Activated T-cell treated with anti-CD3 and anti-CD28 coated beads for 48 hours (primary cell): ENCODE measurements around the gene CTXND2.
"Not testable (repeated sequence)": the region's sequence is repeated elsewhere in the genome, so short reads cannot be mapped to it uniquely, and the experiment has no call there.

Experiments used
- DNase-seq: peaks from one replicate; pipeline ENCODE4 v3.0.0-alpha.2; 2020; ENCODE audit warnings: low read depth

CTXND2 gene

DNA sequence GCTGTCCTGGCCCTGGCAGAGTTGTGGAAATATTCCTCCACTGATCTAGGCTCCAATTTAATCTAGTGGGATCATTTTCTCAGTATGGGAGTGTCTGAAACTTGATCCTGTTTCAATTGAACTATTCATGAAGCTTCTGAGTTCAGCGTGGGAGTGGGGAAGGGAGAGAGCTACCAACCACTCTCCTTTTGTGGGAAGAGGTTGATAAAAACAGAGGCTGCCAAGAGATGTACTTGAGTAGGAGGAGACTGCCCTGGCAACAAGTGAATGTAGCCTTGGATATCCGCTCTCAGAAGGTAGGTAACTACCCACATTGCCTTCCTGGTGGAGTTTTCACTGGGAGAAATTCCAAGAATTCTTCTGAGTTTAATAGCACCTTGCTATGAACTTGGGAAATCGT, at the start of gene CTXND2:
Gene CTXND2, plus strand, starts transcription at position 119 of the 400 bp plus-strand sequence. CDS start 25,179 bp downstream, outside the sequence.
- no peak for DNase-seq

DNA sequence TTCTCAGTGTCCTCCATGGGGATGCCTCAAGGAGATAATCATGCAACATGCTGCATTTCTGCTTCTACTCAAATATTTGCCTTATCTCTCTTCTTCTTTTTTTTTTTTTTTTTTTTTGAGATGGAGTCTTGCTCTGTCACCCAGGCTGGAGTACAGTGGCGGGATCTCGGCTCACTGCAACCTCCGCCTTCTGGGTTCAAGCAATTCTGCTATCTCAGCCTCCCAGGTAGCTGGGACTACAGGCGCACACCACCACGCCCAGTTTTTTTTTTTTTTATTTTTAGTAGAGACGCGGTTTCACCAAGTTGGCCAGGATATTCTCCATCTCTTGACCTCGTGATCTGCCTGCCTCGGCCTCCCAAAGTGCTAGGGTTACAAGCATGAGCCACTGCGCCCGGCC, 46.1 kb upstream of the CTXND2 start:
- DNase-seq = not testable (repeated sequence)

DNA sequence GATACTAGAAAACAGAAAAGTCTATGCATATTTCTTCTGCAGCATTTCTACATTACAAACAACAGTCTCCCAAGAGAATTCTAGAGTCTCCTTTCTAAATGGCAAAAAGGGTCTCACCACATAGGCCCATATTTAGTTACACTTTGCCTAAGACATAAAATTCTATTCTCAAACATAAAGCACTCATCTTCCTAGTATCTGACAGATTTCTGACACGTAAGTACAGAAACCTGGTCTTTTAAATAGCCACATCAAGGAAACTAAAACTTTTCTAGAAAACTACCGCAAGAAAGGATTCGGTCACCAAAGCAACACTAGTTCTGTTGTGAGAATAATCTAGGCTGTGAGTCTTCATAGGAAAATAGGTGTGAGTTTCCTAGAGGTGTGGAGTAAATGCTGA, 45.3 kb upstream of the CTXND2 start:
- no peak for DNase-seq

DNA sequence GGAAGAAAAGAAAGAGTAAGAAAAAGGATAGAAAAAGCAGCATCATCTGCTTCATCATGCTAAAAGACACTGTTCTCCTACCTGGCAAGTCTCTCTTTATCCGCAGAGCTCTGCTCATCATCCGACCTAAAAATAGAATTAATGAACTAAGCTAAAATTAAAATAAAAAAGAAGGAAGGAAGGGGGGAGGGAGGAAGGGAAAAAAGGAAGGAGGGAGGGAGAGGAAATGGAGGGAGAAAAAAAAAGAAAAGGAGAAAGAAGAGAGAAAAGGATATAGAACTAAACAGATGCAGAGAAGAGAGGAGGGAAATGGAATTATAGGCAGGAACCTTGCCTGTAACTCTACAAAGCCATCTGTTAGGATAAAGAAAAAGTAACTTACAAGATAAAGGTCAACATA, 44.6 kb upstream of the CTXND2 start:
- no peak for DNase-seq

DNA sequence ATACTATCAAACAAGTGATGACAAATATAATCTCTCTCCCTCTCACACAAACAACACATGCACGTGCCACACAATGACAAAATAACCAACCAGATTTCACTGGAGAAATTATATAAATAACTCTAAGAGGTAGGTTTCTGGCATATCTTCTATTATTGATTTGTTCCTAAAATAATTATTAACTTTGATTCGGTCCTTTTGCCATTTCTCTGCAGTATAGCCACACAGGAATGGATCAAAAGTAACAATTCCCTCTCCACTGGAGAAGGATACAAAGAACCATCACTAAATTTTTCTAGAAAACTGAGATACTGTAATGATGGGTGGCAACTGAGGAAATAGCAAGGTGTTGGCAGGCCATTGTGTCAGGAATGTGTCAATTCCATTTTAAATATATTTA, 44.0 kb upstream of the CTXND2 start:
- no peak for DNase-seq

DNA sequence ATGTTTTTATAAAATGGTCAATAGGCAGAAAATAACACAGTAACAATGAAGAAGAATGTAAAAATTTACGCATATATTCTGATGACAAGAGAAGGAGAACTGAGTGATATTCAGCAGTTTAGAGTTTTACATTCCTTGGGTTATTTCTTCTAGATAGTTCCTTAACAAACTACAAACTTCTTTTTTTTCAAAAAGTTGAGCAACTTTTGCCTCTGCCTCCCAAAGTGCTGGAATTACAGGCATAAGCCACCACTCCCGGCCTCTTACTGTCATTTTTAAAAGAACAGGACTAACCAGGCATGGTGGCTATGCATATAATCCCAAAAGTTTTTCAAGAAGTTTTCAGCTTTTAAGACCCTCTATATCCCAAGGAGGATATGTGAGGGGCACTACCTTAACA, 43.5 kb upstream of the CTXND2 start:
- no peak for DNase-seq

DNA sequence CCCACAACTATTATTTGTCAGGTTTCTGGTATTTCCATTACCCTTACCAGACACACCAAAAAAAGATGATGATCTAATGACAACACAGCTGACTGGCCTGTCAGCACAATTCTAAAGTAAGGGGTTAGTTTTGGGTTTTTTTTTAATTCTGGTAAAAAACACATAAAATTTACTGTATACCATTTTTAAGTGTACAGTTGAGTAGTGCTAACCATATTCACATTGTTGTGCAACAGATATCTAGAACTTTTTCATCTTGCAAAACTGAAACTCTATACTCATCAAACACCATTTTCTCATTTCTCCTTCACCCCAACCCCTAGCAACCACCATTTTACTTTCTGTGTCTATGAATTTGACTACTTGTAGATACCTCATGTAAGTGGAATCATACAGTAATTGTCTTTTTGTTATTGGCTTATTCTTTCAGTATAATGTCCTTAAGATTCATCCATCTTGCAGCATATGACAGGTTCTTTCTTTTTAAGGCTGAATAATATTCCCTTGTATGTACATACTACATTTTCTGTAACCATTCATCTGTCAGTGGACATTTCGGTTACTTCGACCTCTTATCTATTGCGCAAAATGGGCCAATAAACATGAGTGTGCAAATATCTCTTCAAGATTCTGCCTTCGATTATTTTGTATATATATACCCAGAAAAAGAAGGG, 40.3 kb upstream of the CTXND2 start:
- no peak for DNase-seq

DNA sequence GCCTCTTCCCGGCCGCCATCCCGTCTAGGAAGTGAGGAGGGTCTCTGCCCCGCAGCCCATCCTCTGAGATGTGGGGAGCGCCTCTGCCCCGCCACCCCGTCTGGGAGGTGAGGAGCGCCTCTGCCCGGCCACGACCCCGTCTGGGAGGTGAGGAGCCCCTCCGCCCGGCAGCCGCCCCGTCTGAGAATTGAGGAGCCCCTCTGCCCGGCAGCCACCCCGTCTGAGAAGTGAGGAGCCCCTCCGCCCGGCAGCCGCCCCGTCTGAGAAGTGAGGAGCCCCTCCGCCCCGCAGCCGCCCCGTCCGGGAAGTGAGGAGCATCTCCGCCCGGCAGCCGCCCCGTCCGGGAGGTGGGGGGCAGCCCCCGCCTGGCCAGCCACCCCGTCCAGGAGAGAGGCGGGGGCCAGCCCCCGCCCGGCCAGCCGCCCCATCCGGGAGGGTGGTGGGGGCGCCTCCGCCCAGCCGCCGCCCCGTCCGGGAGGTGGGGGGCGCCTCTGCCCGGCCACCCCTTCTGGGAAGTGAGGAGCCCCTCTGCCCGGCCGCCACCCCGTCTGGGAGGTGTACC, 36.1 kb upstream of the CTXND2 start:
- not testable (repeated sequence) for DNase-seq

DNA sequence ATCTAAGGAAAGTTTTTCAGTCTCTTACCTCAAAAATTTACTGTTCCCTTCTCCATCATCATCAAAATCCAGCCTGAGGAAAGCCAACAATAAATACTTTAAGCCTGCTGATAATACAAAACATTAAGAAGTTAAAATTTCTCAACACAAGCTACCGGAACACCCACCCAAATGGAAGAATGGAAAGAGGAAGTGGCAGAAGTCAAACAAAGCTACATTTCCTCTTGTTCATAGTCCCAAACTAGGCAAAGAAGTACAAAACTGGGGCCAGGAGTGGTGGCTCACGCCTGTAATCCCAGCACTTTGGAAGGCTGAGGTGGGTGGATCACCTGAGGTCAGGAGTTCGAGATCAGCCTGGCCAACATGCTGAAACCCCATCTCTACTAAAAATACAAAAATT, 34.2 kb upstream of the CTXND2 start:
- DNase-seq = not testable (repeated sequence)

DNA sequence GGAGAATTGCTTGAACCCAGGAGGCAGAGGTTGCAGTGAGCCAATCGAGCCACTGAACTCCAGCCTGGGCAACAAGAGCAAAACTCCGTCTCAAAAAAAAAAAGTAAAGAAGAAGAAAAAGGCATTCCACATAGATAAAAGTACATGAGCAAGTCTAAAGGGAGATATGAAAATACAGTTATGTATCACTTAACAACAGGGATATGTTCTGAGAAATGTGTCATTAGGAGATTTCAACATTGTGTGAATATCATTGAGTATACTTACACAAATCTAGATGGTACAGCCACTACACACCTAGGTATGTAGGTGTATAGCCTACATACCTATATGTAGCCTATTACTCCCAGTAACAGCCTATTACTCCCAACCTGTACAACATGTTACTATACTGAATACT, 23.2 kb upstream of the CTXND2 start:
- DNase-seq = no peak

DNA sequence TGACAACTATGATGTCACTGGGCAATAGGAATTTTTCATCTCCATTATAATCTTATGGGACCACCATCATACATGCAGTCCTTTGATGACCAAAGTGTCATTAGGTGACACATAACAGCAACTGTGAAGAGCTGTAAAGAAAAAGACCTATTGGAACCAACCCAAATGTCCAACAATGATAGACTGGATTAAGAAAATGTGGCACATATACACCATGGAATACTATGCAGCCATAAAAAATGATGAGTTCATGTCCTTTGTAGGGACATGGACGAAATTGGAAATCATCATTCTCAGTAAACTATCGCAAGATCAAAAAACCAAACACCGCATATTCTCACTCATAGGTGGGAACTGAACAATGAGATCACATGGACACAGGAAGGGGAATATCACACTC, 22.7 kb upstream of the CTXND2 start:
- DNase-seq = not testable (repeated sequence)

DNA sequence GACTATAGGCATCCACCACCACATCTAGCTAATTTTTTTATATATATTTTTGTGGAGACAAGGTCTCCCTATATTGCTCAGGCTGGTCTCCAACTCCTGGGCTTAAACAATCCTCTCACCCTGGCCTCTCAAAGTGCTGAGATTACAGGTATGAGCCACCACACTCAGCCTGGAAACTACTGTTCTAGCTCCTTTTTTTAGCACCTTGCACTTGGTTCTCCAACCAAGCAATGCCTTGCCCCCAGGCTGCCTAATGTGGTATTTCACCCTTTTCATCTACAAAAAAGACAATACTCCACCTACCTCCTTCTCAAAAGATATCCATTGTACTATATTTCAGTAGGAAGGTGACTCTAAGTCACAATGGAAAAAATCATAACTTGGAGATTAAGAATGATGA, 17.3 kb upstream of the CTXND2 start:
- DNase-seq = no peak

DNA sequence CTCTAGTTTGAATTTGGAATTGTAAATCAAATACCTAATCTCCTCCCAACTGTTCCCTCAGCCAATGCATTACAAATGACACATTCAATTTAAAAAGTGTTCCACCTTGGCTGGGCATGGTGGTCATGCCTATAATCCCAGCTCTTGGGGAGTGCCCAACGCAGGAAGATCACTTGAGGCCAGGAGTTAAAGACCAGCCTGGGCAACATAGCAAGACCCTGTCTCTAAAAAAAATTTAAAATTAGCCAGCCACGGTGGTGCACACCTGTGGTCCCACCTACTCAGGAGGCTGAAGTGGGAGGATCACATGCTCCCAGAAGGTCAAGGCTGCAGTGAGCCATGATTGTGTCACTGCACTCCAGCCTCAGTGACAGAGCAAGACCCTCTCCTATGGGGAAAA, 14.4 kb upstream of the CTXND2 start:
- DNase-seq = no peak

DNA sequence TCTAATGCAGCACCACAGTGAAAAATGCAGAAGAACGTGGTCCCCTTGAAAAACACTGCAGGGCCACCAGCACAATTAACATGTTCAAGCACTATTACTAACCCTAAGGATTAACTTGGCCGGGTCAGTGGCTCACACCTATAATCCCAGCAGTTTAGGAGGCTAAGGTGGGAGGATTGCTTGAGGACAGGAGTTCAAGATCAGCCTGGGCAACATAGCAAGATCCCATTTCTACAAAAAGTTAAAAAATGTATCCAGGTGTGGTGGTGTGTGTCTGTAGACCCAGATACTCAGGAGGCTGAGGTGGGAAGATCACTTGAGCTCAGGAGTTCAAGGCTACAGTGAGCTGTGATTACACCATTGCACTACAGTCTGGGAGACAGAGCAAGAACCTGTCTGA, 13.4 kb upstream of the CTXND2 start:
- DNase-seq = no peak

DNA sequence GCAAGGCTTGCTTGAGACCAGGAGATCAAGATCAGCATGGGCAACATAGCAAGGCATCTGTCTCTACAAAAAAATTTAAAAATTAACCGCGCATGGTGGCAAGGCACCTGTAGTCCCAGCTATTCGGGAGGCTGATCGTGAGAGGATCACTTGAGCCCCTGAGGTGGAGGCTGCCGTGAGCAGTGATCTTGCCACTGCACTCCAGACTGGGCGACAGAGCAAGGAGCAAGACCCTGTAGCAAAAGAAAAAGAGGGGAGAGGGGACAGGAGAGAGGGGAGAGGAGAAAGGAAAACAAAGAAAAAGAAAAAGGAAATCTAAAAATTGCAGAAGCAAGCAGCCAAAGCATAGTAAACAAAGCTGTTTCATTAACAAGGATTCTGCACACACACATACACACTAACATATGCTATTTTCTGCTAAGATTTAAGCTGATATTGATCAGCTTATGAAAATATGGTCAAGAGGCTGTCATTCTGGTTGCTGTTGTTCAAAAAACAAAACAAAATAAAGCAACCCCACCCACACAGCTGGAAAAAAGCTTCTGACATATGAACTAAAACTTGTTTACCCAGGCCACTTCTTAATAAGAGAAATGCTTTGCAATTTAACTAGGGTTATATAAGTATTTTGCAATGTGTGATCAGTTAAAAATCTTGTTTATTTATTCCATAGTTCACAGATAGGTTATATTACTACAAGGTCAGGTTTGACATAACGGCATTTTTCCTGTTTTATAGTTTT, 12.3 kb upstream of the CTXND2 start:
- DNase-seq = no peak

DNA sequence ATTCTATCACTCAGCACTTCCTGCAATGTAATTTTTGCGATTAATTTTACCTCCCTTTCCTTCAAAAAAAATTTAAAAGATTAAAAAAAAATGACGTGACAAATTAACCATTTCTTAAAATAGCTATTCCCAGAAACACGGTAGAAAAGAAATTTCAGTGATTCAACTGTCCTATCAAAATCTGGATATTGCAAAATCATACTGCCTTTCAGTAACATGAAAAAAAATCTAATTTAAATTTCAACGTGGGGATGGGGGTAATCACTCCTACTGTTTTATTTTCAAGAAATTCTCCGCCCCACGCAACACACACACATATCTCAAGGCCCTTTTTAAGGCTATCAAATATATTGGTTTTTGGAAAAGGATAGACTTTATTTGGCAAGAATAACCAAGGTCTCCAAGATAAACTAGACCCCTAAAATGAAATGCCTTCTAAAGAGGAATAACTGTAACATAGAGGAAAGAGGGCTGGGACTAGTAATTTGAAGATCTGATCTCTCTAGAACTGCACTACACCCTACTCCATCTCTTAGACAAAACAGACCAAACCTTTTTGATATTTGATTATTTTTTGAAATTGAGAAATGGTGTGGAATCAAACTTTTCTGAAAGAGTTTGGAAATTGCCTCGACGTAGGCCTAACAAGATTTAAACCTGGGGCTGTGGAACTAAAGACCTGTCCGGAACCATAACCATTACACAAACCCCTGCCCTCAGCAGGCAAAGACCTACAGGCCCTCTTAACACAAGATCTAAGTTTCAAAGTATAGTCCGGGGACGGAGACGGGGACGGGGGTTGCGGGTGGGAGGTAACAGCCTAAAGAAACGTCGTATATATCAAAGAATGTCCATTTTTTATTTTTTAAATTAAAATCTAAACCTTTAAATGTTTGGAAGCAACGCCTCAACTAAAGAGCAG, 11.5 kb upstream of the CTXND2 start:
- DNase-seq = no peak

DNA sequence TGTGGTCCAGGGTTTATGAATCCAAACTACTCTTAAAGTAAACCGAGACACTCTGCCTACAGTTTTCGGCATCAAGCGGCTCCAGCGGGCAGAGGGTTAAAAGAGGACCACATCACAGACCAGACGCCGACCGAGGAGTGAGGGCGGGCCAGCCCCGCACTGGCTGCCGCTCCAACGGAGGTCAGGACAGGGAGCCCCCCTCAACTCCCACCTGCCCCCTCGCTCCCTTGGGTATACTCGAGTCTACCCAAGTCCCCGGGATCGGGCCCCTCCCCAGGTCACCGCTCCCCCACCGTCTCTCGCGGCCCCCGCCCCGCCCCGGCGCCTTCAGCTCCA, 10.8 kb upstream of the CTXND2 start:
- DNase-seq = no peak

DNA sequence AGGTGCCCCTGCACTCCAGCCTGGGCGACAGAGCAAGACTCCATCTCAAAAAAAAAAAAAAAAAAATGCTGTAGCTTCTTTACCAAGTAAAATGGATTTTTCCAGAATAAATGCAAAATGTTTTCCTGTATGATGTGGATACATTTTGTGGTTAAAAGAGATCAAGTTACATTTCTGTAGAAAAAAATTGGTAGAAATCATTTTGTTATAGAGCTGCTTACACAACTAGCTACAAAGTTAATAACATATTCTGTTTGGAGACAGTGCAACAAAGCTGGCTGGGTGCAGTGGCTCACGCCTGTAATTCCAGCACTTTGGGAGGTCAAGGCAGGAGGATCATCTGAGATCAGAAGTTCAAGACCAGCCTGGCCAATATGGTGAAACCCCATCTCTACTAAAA, 8.0 kb upstream of the CTXND2 start:
- not testable (repeated sequence) for DNase-seq

DNA sequence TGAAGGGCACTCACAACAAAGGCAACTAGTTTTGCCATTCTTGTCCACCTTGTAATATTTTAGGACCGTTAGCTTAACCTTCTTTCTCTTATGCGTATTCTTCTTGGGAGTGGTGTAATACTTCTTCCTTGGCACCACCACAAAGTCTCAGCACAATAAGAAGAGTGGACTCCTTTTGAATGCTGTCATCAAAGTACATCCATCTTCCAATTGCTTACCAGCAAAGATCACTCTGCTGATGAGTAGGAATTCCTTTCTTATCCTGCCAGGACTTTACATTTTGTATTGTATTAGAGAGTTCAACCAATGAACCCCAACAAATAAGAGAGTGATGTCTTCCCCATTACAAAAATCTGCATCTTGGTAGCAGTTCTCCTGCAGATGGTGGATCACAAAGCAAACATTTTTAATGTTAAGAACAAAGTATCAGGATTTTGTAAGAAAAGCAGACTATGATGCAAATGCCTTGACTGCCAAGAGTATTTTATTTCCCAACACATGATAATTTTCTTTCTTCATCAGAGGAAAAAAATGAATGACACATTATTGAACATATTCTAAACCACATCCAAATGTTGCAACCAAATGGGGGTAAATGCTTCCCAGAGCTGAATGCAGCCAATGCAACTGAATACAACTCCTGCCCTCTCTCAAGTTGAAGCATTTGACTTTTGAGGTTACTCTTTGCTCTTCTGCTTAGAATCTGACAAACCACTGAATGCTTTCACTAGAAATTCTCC, 5.4 kb upstream of the CTXND2 start:
- no peak for DNase-seq

DNA sequence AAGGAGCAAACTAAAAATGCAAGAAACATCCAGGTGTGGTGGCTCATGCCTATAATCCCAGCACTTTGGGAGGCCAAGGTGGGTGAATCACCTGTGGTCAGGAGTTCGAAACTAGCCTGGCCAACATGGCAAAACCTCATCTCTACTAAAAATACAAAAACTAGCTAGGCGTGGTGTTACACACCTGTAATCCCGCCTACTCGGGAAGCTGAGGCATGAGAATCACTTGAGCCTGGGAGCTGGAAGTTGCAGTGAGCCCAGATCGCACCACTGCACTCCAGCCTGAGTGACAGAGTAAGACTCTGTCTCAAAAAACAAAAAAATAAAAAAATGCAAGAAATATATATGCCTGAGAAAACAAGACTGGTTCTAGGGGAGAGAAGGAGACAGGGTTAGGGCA, 3.8 kb upstream of the CTXND2 start:
- DNase-seq = not testable (repeated sequence)

DNA sequence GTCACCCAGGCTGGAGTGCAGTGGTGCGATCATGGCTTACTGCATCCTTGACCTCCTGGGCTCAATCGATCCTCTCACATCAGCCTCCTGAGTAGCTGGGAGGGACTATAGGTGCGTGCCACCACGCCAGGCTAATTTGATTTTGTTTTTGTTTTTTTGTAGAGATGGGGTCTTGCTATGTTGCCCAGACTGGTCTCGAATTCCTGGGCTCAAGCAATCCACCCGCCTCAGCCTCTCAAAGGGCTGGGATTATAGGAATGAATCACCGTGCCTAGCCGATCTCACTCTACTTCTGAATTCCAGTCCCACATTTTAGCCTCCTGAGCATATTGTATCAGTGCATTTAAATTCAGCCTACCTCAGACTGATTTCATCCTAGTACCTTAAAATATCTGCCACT, 1.8 kb downstream of the CTXND2 start:
- DNase-seq = no peak

DNA sequence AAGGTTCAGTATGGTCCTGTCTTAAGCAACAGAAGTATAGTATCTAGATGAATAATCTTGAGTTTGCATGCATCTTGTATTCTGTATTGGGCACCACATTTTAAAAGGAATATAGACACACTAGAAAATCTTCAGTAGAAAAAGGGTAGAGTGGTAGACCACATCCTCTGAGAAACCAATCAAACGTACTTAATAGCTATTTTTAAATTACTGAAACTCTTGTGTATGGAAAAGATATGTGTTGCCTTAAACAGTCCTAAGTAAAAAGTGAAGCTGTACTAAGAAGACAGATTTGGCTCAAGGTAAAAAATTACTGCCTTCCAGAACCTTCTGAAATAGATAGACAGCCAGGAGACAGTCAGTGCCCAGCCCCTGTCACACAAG, 3.1 kb downstream of the CTXND2 start:
- DNase-seq = no peak
